ENCODE measurements around the gene CCDC136.

Gene CCDC136

GRCh38 chr7:128767475-128768110, 24.2 kb upstream of the CCDC136 start:
- Mint-ChIP-seq H3K36me3 (peaks cover 20% of the 10 kb centered on the region), H3K27ac (no peak overlapping the region), H3K27me3 (no peaks in the 10 kb centered on the region)

GRCh38 chr7:128770233-128770632, 21.5 kb upstream of the CCDC136 start:
- Mint-ChIP-seq H3K36me3 (peaks cover 26% of the 10 kb centered on the region), H3K27ac (peak overlapping the region; percentile 14), H3K9me3 (no peaks in the 10 kb centered on the region), H3K4me1 (no peaks in the 10 kb centered on the region), H3K4me3 (no peak overlapping the region), H3K27me3 (no peaks in the 10 kb centered on the region)
- DNase-seq (ENCODE audit: low spot score in 2 of 2) (no peak), ATAC-seq (ENCODE audit: low read depth) (no peak)

More at GRCh38 chr7:128767475-128768110, 24.2 kb upstream of the CCDC136 start:
- ATAC-seq (ENCODE audit: low read depth) = no peak
- H3K9me3 Mint-ChIP-seq = no peaks in the 10 kb centered on the region
- no peaks in the 10 kb centered on the region for H3K4me1 Mint-ChIP-seq
- no peak for DNase-seq (ENCODE audit: low spot score in 2 of 2)
- H3K4me3 Mint-ChIP-seq = no peak overlapping the region

- no peak overlapping the region for H3K4me3 Mint-ChIP-seq
- ATAC-seq (ENCODE audit: low read depth) (no peak), DNase-seq (ENCODE audit: low spot score in 2 of 2) (no peak)
- H3K27me3 Mint-ChIP-seq = no peaks in the 10 kb centered on the region
- no peak overlapping the region for H3K27ac Mint-ChIP-seq
- peaks cover 7% of the 10 kb centered on the region for H3K9me3 Mint-ChIP-seq
- H3K36me3 Mint-ChIP-seq = peaks cover 26% of the 10 kb centered on the region
- no peaks in the 10 kb centered on the region for H3K4me1 Mint-ChIP-seq
Observed at GRCh38 chr7:128773604-128774003, 18.2 kb upstream of the CCDC136 start.

- DNase-seq (ENCODE audit: low spot score in 2 of 2) = no peak
Observed at GRCh38 chr7:128774029-128774689, 17.6 kb upstream of the CCDC136 start.

GRCh38 chr7:128774921-128775320, 16.8 kb upstream of the CCDC136 start:
- Mint-ChIP-seq H3K27ac (no peak overlapping the region), H3K27me3 (no peaks in the 10 kb centered on the region), H3K36me3 (peaks cover 20% of the 10 kb centered on the region), H3K9me3 (peaks cover 7% of the 10 kb centered on the region), H3K4me1 (no peaks in the 10 kb centered on the region), H3K4me3 (no peak overlapping the region)
- no peak for ATAC-seq (ENCODE audit: low read depth)
- no peak for DNase-seq (ENCODE audit: low spot score in 2 of 2)

More at GRCh38 chr7:128774029-128774689, 17.6 kb upstream of the CCDC136 start:
- Mint-ChIP-seq H3K36me3 (peaks cover 26% of the 10 kb centered on the region), H3K9me3 (peaks cover 7% of the 10 kb centered on the region), H3K4me1 (no peaks in the 10 kb centered on the region), H3K27ac (no peak overlapping the region), H3K4me3 (no peak overlapping the region), H3K27me3 (no peaks in the 10 kb centered on the region)
- ATAC-seq (ENCODE audit: low read depth) = no peak

- no peaks in the 10 kb centered on the region for H3K27me3 Mint-ChIP-seq
- no peak within 1 kb of the TSS for H3K4me3 Mint-ChIP-seq
- H3K9me3 Mint-ChIP-seq = peaks cover 7% of the 10 kb centered on the region
- H3K4me1 Mint-ChIP-seq = no peaks in the 10 kb centered on the region
- ATAC-seq (ENCODE audit: low read depth) (no peak), DNase-seq (ENCODE audit: low spot score in 2 of 2) (no peak)
- H3K36me3 Mint-ChIP-seq = peaks cover 14% of the 10 kb centered on the region
- no peak within 1 kb of the TSS for H3K27ac Mint-ChIP-seq
Observed at GRCh38 chr7:128775744-128776474, 15.9 kb upstream of the CCDC136 start, which contains the start of gene OPN1SW. Gene OPN1SW, minus strand, starts transcription at chr7:128775794. Its CDS starts 13 bp downstream, at chr7:128775781.

- Mint-ChIP-seq H3K27me3 (no peaks in the 10 kb centered on the region), H3K9me3 (peaks cover 7% of the 10 kb centered on the region), H3K27ac (no peak overlapping the region), H3K4me3 (no peak overlapping the region), H3K36me3 (peaks cover 12% of the 10 kb centered on the region), H3K4me1 (no peaks in the 10 kb centered on the region)
- no peak for ATAC-seq (ENCODE audit: low read depth)
- no peak for DNase-seq (ENCODE audit: low spot score in 2 of 2)
Observed at GRCh38 chr7:128777156-128778123, 14.3 kb upstream of the CCDC136 start.

GRCh38 chr7:128778946-128779345, 12.8 kb upstream of the CCDC136 start:
- Mint-ChIP-seq H3K27ac (no peak overlapping the region), H3K4me3 (no peak overlapping the region), H3K9me3 (peaks cover 7% of the 10 kb centered on the region), H3K36me3 (peaks cover 6% of the 10 kb centered on the region), H3K27me3 (no peaks in the 10 kb centered on the region), H3K4me1 (no peaks in the 10 kb centered on the region)
- DNase-seq (ENCODE audit: low spot score in 2 of 2) = no peak
- ATAC-seq (ENCODE audit: low read depth) = no peak

GRCh38 chr7:128781126-128781525, 10.6 kb upstream of the CCDC136 start:
- Mint-ChIP-seq H3K4me3 (no peak overlapping the region), H3K9me3 (peaks cover 8% of the 10 kb centered on the region), H3K27ac (no peak overlapping the region), H3K27me3 (no peaks in the 10 kb centered on the region), H3K36me3 (peaks cover 3% of the 10 kb centered on the region), H3K4me1 (no peaks in the 10 kb centered on the region)
- DNase-seq (ENCODE audit: low spot score in 2 of 2) (no peak), ATAC-seq (ENCODE audit: low read depth) (no peak)

- peaks cover 9% of the 10 kb centered on the region for H3K9me3 Mint-ChIP-seq
- no peak overlapping the region for H3K27ac Mint-ChIP-seq
- no peaks in the 10 kb centered on the region for H3K27me3 Mint-ChIP-seq
- ATAC-seq (ENCODE audit: low read depth) = no peak
- H3K4me1 Mint-ChIP-seq = no peaks in the 10 kb centered on the region
- DNase-seq (ENCODE audit: low spot score in 2 of 2) = no peak
- H3K36me3 Mint-ChIP-seq = peaks cover 3% of the 10 kb centered on the region
- no peak overlapping the region for H3K4me3 Mint-ChIP-seq
Observed at GRCh38 chr7:128781851-128782250, 9.9 kb upstream of the CCDC136 start.

GRCh38 chr7:128783143-128783861, 8.5 kb upstream of the CCDC136 start:
- no peaks in the 10 kb centered on the region for H3K27me3 Mint-ChIP-seq
- peaks cover 2% of the 10 kb centered on the region for H3K9me3 Mint-ChIP-seq
- no peaks in the 10 kb centered on the region for H3K36me3 Mint-ChIP-seq
- no peaks in the 10 kb centered on the region for H3K4me1 Mint-ChIP-seq
- H3K27ac Mint-ChIP-seq = no peak overlapping the region
- no peak overlapping the region for H3K4me3 Mint-ChIP-seq
- DNase-seq (ENCODE audit: low spot score in 2 of 2) (no peak), ATAC-seq (ENCODE audit: low read depth) (no peak)

GRCh38 chr7:128785738-128786137, 6.0 kb upstream of the CCDC136 start:
- Mint-ChIP-seq H3K27me3 (no peaks in the 10 kb centered on the region), H3K4me1 (peaks cover 5% of the 10 kb centered on the region), H3K36me3 (no peaks in the 10 kb centered on the region), H3K27ac (no peak overlapping the region), H3K4me3 (no peak overlapping the region), H3K9me3 (peaks cover 2% of the 10 kb centered on the region)
- no peak for DNase-seq (ENCODE audit: low spot score in 2 of 2)
- ATAC-seq (ENCODE audit: low read depth) = no peak

Data from memory B cell (primary cell).